ENCODE data around the gene ATP1A4. TPM values are rescaled to one million over a fixed set of nuclear protein-coding genes. Genes with fewer than 3 reads are reported as not detected.

Gene ATP1A4
- total and polyA plus RNA-seq, 2 of the 8 experiments (the other 6 are each of a cell fraction or from before 2014, with no cell fraction given), result 0.48 to 0.61 TPM

- TF ChIP-seq NANOG (IDR thresholded peaks at IDR 0.05; ENCODE audit: insufficient read depth, low read depth, low read length, poor library complexity, severe bottlenecking), result no peak
- no peak for TF ChIP-seq EZH2 (IDR thresholded peaks at IDR 0.05; ENCODE audit: low read depth, low read length, severe bottlenecking)
- TF ChIP-seq SIRT6 (IDR thresholded peaks at IDR 0.05; ENCODE audit: low read length), result no peak
- no peak for TF ChIP-seq GTF2F1 (IDR thresholded peaks at IDR 0.05; ENCODE audit: borderline replicate concordance, low read depth, low read length)
- TF ChIP-seq FOSL1 (IDR thresholded peaks at IDR 0.05; ENCODE audit: insufficient read depth, low read depth, low read length), result no peak
- no peak for TF ChIP-seq PHF8 (conservative IDR thresholded peaks at IDR 0.05; ENCODE audit: low read depth, low read length)
- no peak for TF ChIP-seq SRF (IDR thresholded peaks at IDR 0.05; ENCODE audit: low read depth, low read length)
- no peak for TF ChIP-seq CBX8 (IDR thresholded peaks at IDR 0.05; ENCODE audit: borderline replicate concordance, low read depth, low read length)
- no peak for TF ChIP-seq ZNF274 (IDR thresholded peaks at IDR 0.05; ENCODE audit: borderline replicate concordance, extremely low read depth, low read length)
These were observed 11.6 kb upstream of the ATP1A4 start (continued) for GRCh38 chr1:160139840-160140239.
